GM21367 (cell line): ENCODE data around the gene PLAAT1.

ENCODE experiments used
- ATAC-seq: cut with Tn5 transposase; IDR thresholded peaks from one replicate; pipeline ENCODE4 v1.9.1; 2021; ENCODE audit not compliant: unreplicated experiment

The PLAAT1 gene

GRCh38 chr3:193250492-193250891, 9.5 kb downstream of the PLAAT1 start:
- no peak for ATAC-seq

GRCh38 chr3:193253986-193254660, 13.1 kb downstream of the PLAAT1 start:
- ATAC-seq, result no peak

- ATAC-seq, result no peak
Measured at GRCh38 chr3:193261970-193262369, 20.9 kb downstream of the PLAAT1 start.

- no peak for ATAC-seq
Measured at GRCh38 chr3:193262707-193263106, 21.7 kb downstream of the PLAAT1 start.

GRCh38 chr3:193269343-193270028, 28.5 kb downstream of the PLAAT1 start:
- ATAC-seq, result no peak

GRCh38 chr3:193270451-193270850, 29.4 kb downstream of the PLAAT1 start:
- ATAC-seq, result no peak

GRCh38 chr3:193271101-193271840, 30.2 kb downstream of the PLAAT1 start:
- no peak for ATAC-seq

- ATAC-seq, result no peak
Measured at GRCh38 chr3:193292386-193292785, 51.4 kb downstream of the PLAAT1 start.

GRCh38 chr3:193295985-193296384, 55.0 kb downstream of the PLAAT1 start:
- ATAC-seq, result no peak

GRCh38 chr3:193297421-193297820, 56.4 kb downstream of the PLAAT1 start:
- no peak for ATAC-seq

GRCh38 chr3:193301433-193301832, 60.4 kb downstream of the PLAAT1 start:
- no peak for ATAC-seq

GRCh38 chr3:193305356-193305755, 64.3 kb downstream of the PLAAT1 start:
- no peak for ATAC-seq

- no peak for ATAC-seq
Measured at GRCh38 chr3:193310914-193311723, 70.1 kb downstream of the PLAAT1 start.

GRCh38 chr3:193313061-193313958, 72.3 kb downstream of the PLAAT1 start:
- no peak for ATAC-seq

- ATAC-seq, result no peak
Measured at GRCh38 chr3:193314161-193314560, 73.1 kb downstream of the PLAAT1 start.

GRCh38 chr3:193317682-193318300, 76.8 kb downstream of the PLAAT1 start:
- no peak for ATAC-seq
